Measurements from ENCODE around the gene GRIA4.

GRIA4 gene

GRCh38 chr11:105632316-105632715 is 22.4 kb downstream of the GRIA4 start:
- no peak for TF ChIP-seq CTCF (IDR thresholded peaks at IDR 0.05; ENCODE audit: insufficient read depth, low read length, poor library complexity, severe bottlenecking)
- TF ChIP-seq EZH2phosphoT487 (conservative IDR thresholded peaks at IDR 0.05; ENCODE audit: low read length): no peak
- Histone ChIP-seq H3K4me2 (ENCODE audit: low read depth, low read length, poor library complexity, severe bottlenecking) (no peak overlapping the region), H3K9ac (ENCODE audit: low read length) (no peak overlapping the region), H3K27me3 (ENCODE audit: low read length) (no peaks in the 10 kb centered on the region), H3F3A (ENCODE audit: insufficient read depth) (no peaks in the 10 kb centered on the region), H4K20me1 (ENCODE audit: low read depth, low read length) (no peaks in the 10 kb centered on the region), H3K9me2 (replicated peaks; ENCODE audit: insufficient read depth, low read length) (no peaks in the 10 kb centered on the region), H3K27ac (ENCODE audit: low read depth, low read length) (no peak overlapping the region), H3K9me3 (ENCODE audit: insufficient read depth, low read length) (no peaks in the 10 kb centered on the region), H3K4me3 (ENCODE audit: insufficient read depth, low read length, poor library complexity, severe bottlenecking) (no peak overlapping the region), H3K79me2 (ENCODE audit: insufficient read depth, low read length) (no peaks in the 10 kb centered on the region), H3K36me3 (ENCODE audit: low read length) (no peaks in the 10 kb centered on the region), H2AFZ (ENCODE audit: low read depth, low read length, severe bottlenecking) (no peak overlapping the region)

- no peak overlapping the region for H3K4me3 ChIP-seq (ENCODE audit: insufficient read depth, low read length, poor library complexity, severe bottlenecking)
- no peak overlapping the region for H3K27ac ChIP-seq (ENCODE audit: low read depth, low read length)
- H4K20me1 ChIP-seq (ENCODE audit: low read depth, low read length): no peaks in the 10 kb centered on the region
- no peaks in the 10 kb centered on the region for H3F3A ChIP-seq (ENCODE audit: insufficient read depth)
- TF ChIP-seq CTCF (IDR thresholded peaks at IDR 0.05; ENCODE audit: insufficient read depth, low read length, poor library complexity, severe bottlenecking) (no peak), EZH2phosphoT487 (conservative IDR thresholded peaks at IDR 0.05; ENCODE audit: low read length) (no peak)
- H3K27me3 ChIP-seq (ENCODE audit: low read length): no peaks in the 10 kb centered on the region
- H3K9me2 ChIP-seq (replicated peaks; ENCODE audit: insufficient read depth, low read length): no peaks in the 10 kb centered on the region
- H3K9ac ChIP-seq (ENCODE audit: low read length): no peak overlapping the region
- no peaks in the 10 kb centered on the region for H3K36me3 ChIP-seq (ENCODE audit: low read length)
- H3K9me3 ChIP-seq (ENCODE audit: insufficient read depth, low read length): no peaks in the 10 kb centered on the region
- no peak overlapping the region for H2AFZ ChIP-seq (ENCODE audit: low read depth, low read length, severe bottlenecking)
- no peak overlapping the region for H3K4me2 ChIP-seq (ENCODE audit: low read depth, low read length, poor library complexity, severe bottlenecking)
- no peaks in the 10 kb centered on the region for H3K79me2 ChIP-seq (ENCODE audit: insufficient read depth, low read length)
Observed at GRCh38 chr11:105635466-105635865, 25.6 kb downstream of the GRIA4 start.

- TF ChIP-seq CTCF (IDR thresholded peaks at IDR 0.05; ENCODE audit: insufficient read depth, low read length, poor library complexity, severe bottlenecking): no peak
- TF ChIP-seq EZH2phosphoT487 (conservative IDR thresholded peaks at IDR 0.05; ENCODE audit: low read length): no peak
- no peak overlapping the region for H3K4me3 ChIP-seq (ENCODE audit: insufficient read depth, low read length, poor library complexity, severe bottlenecking)
- H3K79me2 ChIP-seq (ENCODE audit: insufficient read depth, low read length): no peaks in the 10 kb centered on the region
- H3K27me3 ChIP-seq (ENCODE audit: low read length): no peaks in the 10 kb centered on the region
- no peaks in the 10 kb centered on the region for H4K20me1 ChIP-seq (ENCODE audit: low read depth, low read length)
- H3F3A ChIP-seq (ENCODE audit: insufficient read depth): no peaks in the 10 kb centered on the region
- no peak overlapping the region for H3K9ac ChIP-seq (ENCODE audit: low read length)
- no peak overlapping the region for H3K4me2 ChIP-seq (ENCODE audit: low read depth, low read length, poor library complexity, severe bottlenecking)
- no peaks in the 10 kb centered on the region for H3K36me3 ChIP-seq (ENCODE audit: low read length)
- no peak overlapping the region for H3K27ac ChIP-seq (ENCODE audit: low read depth, low read length)
- H3K9me2 ChIP-seq (replicated peaks; ENCODE audit: insufficient read depth, low read length): no peaks in the 10 kb centered on the region
- H3K9me3 ChIP-seq (ENCODE audit: insufficient read depth, low read length): no peaks in the 10 kb centered on the region
- H2AFZ ChIP-seq (ENCODE audit: low read depth, low read length, severe bottlenecking): no peak overlapping the region
Observed at GRCh38 chr11:105636496-105636895, 26.6 kb downstream of the GRIA4 start.
